Measurements from ENCODE around the gene ELMOD1. TPM values are rescaled to one million over a fixed set of nuclear protein-coding genes. Genes with fewer than 3 reads are reported as not detected.

The ELMOD1 gene
- total and polyA plus RNA-seq, 2 experiments from 2014 or later = 1.2 to 1.6 TPM

DNA sequence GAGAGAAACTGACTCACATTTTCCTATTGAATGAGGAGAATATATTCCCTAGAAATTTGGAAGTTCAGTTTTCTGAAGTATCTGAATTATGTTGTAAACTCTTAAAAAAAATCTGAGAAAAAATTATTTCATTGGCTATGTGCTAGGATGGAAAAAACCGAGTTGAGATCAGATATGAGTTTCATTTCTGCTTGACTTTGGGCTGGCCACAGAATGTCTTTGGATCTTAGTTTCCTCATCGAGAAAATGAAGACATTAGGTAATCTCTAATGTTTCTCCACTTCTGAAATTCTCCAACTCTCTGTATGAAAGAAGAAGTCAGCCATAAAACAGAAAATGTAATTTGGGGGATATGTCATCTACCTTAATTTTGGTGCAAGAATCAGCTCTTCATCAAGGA is 92.1 kb downstream of the ELMOD1 start:
- Histone ChIP-seq H3K27ac (ENCODE audit: low read depth) (no peak overlapping the region), H2AFZ (no peak overlapping the region), H3K4me2 (no peak overlapping the region), H3K79me2 (replicated peaks; ENCODE audit: insufficient read depth) (no peaks in the 10 kb centered on the region), H4K20me1 (replicated peaks; ENCODE audit: insufficient read depth) (no peaks in the 10 kb centered on the region), H3K9me2 (ENCODE audit: insufficient read depth) (no peaks in the 10 kb centered on the region), H3K4me1 (ENCODE audit: insufficient read depth) (no peaks in the 10 kb centered on the region), H3K4me3 (no peak overlapping the region), H3K36me3 (ENCODE audit: insufficient read depth) (no peaks in the 10 kb centered on the region; the same call in 1 of the 2 replicates), H3F3A (replicated peaks; ENCODE audit: low read depth) (no peaks in the 10 kb centered on the region), H3K27me3 (ENCODE audit: insufficient read depth) (no peaks in the 10 kb centered on the region)
- Mint-ChIP-seq H3K4me1 (peaks cover 3% of the 10 kb centered on the region; the same call in 2 of the 3 replicates), H3K9me3 (no peaks in the 10 kb centered on the region), H3K27ac (no peak overlapping the region), H3K27me3 (ENCODE audit: insufficient read depth, low read depth, poor library complexity) (no peaks in the 10 kb centered on the region), H3K4me3 (no peak overlapping the region), H3K36me3 (ENCODE audit: low read depth) (no peaks in the 10 kb centered on the region)
- ATAC-seq (no peak), DNase-seq (ENCODE audit: low spot score) (no peak)
- no peak for TF ChIP-seq EZH2 (IDR thresholded peaks at IDR 0.05; ENCODE audit: low read depth, unreplicated experiment)
- TF ChIP-seq EZH2phosphoT487 (IDR thresholded peaks at IDR 0.05; ENCODE audit: unreplicated experiment) = no peak
- TF ChIP-seq, protein P1, sequence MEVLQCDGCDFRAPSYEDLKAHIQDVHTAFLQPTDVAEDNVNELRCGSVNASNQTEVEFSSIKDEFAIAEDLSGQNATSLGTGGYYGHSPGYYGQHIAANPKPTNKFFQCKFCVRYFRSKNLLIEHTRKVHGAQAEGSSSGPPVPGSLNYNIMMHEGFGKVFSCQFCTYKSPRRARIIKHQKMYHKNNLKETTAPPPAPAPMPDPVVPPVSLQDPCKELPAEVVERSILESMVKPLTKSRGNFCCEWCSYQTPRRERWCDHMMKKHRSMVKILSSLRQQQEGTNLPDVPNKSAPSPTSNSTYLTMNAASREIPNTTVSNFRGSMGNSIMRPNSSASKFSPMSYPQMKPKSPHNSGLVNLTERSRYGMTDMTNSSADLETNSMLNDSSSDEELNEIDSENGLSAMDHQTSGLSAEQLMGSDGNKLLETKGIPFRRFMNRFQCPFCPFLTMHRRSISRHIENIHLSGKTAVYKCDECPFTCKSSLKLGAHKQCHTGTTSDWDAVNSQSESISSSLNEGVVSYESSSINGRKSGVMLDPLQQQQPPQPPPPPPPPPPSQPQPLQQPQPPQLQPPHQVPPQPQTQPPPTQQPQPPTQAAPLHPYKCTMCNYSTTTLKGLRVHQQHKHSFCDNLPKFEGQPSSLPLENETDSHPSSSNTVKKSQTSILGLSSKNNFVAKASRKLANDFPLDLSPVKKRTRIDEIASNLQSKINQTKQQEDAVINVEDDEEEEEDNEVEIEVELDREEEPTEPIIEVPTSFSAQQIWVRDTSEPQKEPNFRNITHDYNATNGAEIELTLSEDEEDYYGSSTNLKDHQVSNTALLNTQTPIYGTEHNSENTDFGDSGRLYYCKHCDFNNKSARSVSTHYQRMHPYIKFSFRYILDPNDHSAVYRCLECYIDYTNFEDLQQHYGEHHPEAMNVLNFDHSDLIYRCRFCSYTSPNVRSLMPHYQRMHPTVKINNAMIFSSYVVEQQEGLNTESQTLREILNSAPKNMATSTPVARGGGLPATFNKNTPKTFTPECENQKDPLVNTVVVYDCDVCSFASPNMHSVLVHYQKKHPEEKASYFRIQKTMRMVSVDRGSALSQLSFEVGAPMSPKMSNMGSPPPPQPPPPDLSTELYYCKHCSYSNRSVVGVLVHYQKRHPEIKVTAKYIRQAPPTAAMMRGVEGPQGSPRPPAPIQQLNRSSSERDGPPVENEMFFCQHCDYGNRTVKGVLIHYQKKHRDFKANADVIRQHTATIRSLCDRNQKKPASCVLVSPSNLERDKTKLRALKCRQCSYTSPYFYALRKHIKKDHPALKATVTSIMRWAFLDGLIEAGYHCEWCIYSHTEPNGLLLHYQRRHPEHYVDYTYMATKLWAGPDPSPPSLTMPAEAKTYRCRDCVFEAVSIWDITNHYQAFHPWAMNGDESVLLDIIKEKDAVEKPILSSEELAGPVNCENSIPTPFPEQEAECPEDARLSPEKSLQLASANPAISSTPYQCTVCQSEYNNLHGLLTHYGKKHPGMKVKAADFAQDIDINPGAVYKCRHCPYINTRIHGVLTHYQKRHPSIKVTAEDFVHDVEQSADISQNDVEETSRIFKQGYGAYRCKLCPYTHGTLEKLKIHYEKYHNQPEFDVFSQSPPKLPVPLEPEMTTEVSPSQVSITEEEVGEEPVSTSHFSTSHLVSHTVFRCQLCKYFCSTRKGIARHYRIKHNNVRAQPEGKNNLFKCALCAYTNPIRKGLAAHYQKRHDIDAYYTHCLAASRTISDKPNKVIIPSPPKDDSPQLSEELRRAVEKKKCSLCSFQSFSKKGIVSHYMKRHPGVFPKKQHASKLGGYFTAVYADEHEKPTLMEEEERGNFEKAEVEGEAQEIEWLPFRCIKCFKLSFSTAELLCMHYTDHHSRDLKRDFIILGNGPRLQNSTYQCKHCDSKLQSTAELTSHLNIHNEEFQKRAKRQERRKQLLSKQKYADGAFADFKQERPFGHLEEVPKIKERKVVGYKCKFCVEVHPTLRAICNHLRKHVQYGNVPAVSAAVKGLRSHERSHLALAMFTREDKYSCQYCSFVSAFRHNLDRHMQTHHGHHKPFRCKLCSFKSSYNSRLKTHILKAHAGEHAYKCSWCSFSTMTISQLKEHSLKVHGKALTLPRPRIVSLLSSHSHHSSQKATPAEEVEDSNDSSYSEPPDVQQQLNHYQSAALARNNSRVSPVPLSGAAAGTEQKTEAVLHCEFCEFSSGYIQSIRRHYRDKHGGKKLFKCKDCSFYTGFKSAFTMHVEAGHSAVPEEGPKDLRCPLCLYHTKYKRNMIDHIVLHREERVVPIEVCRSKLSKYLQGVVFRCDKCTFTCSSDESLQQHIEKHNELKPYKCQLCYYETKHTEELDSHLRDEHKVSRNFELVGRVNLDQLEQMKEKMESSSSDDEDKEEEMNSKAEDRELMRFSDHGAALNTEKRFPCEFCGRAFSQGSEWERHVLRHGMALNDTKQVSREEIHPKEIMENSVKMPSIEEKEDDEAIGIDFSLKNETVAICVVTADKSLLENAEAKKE (CRISPR knock-in tag; IDR thresholded peaks at IDR 0.05) = no peak
- no peak for TF ChIP-seq JUNB (IDR thresholded peaks at IDR 0.05; ENCODE audit: unreplicated experiment)
- no peak for TF ChIP-seq STAT1 (IDR thresholded peaks at IDR 0.05; ENCODE audit: unreplicated experiment)
- TF ChIP-seq CREB1 (CRISPR knock-in tag; IDR thresholded peaks at IDR 0.05; ENCODE audit: low read depth) = no peak
- no peak for TF ChIP-seq ZNF114 (CRISPR knock-in tag; IDR thresholded peaks at IDR 0.05)
- TF ChIP-seq ZNF331 (CRISPR knock-in tag; IDR thresholded peaks at IDR 0.05; ENCODE audit: low read depth) = no peak
- TF ChIP-seq, protein P2, sequence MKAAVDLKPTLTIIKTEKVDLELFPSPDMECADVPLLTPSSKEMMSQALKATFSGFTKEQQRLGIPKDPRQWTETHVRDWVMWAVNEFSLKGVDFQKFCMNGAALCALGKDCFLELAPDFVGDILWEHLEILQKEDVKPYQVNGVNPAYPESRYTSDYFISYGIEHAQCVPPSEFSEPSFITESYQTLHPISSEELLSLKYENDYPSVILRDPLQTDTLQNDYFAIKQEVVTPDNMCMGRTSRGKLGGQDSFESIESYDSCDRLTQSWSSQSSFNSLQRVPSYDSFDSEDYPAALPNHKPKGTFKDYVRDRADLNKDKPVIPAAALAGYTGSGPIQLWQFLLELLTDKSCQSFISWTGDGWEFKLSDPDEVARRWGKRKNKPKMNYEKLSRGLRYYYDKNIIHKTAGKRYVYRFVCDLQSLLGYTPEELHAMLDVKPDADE (IDR thresholded peaks at IDR 0.05) = no peak
- no peak for TF ChIP-seq POLR2AphosphoS5 (IDR thresholded peaks at IDR 0.05; ENCODE audit: low read depth)
- TF ChIP-seq NANOG (IDR thresholded peaks at IDR 0.05; ENCODE audit: borderline replicate concordance) = no peak
- TF ChIP-seq, protein P3, sequence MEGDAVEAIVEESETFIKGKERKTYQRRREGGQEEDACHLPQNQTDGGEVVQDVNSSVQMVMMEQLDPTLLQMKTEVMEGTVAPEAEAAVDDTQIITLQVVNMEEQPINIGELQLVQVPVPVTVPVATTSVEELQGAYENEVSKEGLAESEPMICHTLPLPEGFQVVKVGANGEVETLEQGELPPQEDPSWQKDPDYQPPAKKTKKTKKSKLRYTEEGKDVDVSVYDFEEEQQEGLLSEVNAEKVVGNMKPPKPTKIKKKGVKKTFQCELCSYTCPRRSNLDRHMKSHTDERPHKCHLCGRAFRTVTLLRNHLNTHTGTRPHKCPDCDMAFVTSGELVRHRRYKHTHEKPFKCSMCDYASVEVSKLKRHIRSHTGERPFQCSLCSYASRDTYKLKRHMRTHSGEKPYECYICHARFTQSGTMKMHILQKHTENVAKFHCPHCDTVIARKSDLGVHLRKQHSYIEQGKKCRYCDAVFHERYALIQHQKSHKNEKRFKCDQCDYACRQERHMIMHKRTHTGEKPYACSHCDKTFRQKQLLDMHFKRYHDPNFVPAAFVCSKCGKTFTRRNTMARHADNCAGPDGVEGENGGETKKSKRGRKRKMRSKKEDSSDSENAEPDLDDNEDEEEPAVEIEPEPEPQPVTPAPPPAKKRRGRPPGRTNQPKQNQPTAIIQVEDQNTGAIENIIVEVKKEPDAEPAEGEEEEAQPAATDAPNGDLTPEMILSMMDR (conservative IDR thresholded peaks at IDR 0.05; ENCODE audit: low read depth in 2 of 2) = no peak
- TF ChIP-seq, protein P4, sequence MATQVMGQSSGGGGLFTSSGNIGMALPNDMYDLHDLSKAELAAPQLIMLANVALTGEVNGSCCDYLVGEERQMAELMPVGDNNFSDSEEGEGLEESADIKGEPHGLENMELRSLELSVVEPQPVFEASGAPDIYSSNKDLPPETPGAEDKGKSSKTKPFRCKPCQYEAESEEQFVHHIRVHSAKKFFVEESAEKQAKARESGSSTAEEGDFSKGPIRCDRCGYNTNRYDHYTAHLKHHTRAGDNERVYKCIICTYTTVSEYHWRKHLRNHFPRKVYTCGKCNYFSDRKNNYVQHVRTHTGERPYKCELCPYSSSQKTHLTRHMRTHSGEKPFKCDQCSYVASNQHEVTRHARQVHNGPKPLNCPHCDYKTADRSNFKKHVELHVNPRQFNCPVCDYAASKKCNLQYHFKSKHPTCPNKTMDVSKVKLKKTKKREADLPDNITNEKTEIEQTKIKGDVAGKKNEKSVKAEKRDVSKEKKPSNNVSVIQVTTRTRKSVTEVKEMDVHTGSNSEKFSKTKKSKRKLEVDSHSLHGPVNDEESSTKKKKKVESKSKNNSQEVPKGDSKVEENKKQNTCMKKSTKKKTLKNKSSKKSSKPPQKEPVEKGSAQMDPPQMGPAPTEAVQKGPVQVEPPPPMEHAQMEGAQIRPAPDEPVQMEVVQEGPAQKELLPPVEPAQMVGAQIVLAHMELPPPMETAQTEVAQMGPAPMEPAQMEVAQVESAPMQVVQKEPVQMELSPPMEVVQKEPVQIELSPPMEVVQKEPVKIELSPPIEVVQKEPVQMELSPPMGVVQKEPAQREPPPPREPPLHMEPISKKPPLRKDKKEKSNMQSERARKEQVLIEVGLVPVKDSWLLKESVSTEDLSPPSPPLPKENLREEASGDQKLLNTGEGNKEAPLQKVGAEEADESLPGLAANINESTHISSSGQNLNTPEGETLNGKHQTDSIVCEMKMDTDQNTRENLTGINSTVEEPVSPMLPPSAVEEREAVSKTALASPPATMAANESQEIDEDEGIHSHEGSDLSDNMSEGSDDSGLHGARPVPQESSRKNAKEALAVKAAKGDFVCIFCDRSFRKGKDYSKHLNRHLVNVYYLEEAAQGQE (IDR thresholded peaks at IDR 0.05; ENCODE audit: unreplicated experiment) = no peak

Data from GM23338 (cell line).